Endothelial cell (in vitro differentiated cells): ENCODE results near the gene PLD5. TPM values are rescaled to one million over a fixed set of nuclear protein-coding genes. Genes with fewer than 3 reads are reported as not detected.
"Not testable (repeated sequence)": the region's sequence is repeated elsewhere in the genome, so short reads cannot be mapped to it uniquely, and the experiment has no call there.

Experiments
- DNase-seq: peaks from one replicate; pipeline ENCODE4 v3.0.0; 2021; ENCODE audit warnings: low spot score
- H3K27ac Mint-ChIP-seq: one replicate; pipeline ENCODE4 v1.8.0; 2021; ENCODE audit warnings: mixed read lengths, inconsistent platforms; ENCODE audit not compliant: unreplicated experiment
- H3K27me3 Mint-ChIP-seq: one replicate; pipeline ENCODE4 v1.8.0; 2021; ENCODE audit warnings: mild to moderate bottlenecking, moderate library complexity, mixed read lengths, inconsistent platforms; ENCODE audit not compliant: unreplicated experiment
- H3K36me3 Mint-ChIP-seq: one replicate; pipeline ENCODE4 v1.8.0; 2021; ENCODE audit warnings: mild to moderate bottlenecking, low read depth, mixed read lengths, inconsistent platforms; ENCODE audit not compliant: unreplicated experiment
- H3K4me1 Mint-ChIP-seq: one replicate; pipeline ENCODE4 v1.8.0; 2021; ENCODE audit warnings: mild to moderate bottlenecking, mixed read lengths, inconsistent platforms; ENCODE audit not compliant: unreplicated experiment
- H3K4me3 Mint-ChIP-seq: one replicate; pipeline ENCODE4 v1.8.0; 2021; ENCODE audit warnings: mild to moderate bottlenecking, mixed read lengths, inconsistent platforms; ENCODE audit not compliant: unreplicated experiment
- H3K9me3 Mint-ChIP-seq: one replicate; pipeline ENCODE4 v1.8.0; 2021; ENCODE audit warnings: mixed read lengths, inconsistent platforms; ENCODE audit not compliant: unreplicated experiment
- CTCF ChIP-seq: fragments of 200-600 bp; sonication (generic); IDR thresholded peaks from one replicate; pipeline ENCODE4 v1.5.0; 2021; ENCODE audit warnings: antibody characterized with exemption; ENCODE audit not compliant: unreplicated experiment
- total RNA-seq: library from RNA; stranded (reverse); fragmentation: NEBNext Ultra II Directional; extraction: Animal tissue kit (Norgen Biotek cat#: 25700); gene quantifications from one replicate; pipeline ENCODE4 v1.2.1, GENCODE V29; 2021; ENCODE audit not compliant: unreplicated experiment

PLD5 gene
- total RNA-seq, 1 donor from 2014 or later: not detected

- H3K9me3 Mint-ChIP-seq, H3K4me3 Mint-ChIP-seq, H3K27ac Mint-ChIP-seq, H3K27me3 Mint-ChIP-seq, H3K4me1 Mint-ChIP-seq, DNase-seq, H3K36me3 Mint-ChIP-seq: not testable (repeated sequence)
These were observed 241.6 kb downstream of the PLD5 start for GRCh38 chr1:242282758-242283485.

GRCh38 chr1:242278406-242278805, 246.1 kb downstream of the PLD5 start:
- H3K9me3 Mint-ChIP-seq, H3K36me3 Mint-ChIP-seq, H3K27ac Mint-ChIP-seq, DNase-seq, H3K4me1 Mint-ChIP-seq, H3K4me3 Mint-ChIP-seq, H3K27me3 Mint-ChIP-seq: not testable (repeated sequence)

- H3K4me1 Mint-ChIP-seq, H3K27ac Mint-ChIP-seq, DNase-seq, H3K36me3 Mint-ChIP-seq, H3K9me3 Mint-ChIP-seq, H3K4me3 Mint-ChIP-seq, H3K27me3 Mint-ChIP-seq: not testable (repeated sequence)
These were observed 247.7 kb downstream of the PLD5 start for GRCh38 chr1:242276769-242277168.

- not testable (repeated sequence) for H3K4me3 Mint-ChIP-seq, H3K4me1 Mint-ChIP-seq, H3K27ac Mint-ChIP-seq, H3K36me3 Mint-ChIP-seq, H3K9me3 Mint-ChIP-seq, H3K27me3 Mint-ChIP-seq, DNase-seq
These were observed 257.5 kb downstream of the PLD5 start for GRCh38 chr1:242267004-242267403.

- H3K27ac Mint-ChIP-seq, H3K4me1 Mint-ChIP-seq, H3K36me3 Mint-ChIP-seq, H3K9me3 Mint-ChIP-seq, H3K27me3 Mint-ChIP-seq, H3K4me3 Mint-ChIP-seq, DNase-seq: not testable (repeated sequence)
These were observed 260.1 kb downstream of the PLD5 start for GRCh38 chr1:242264419-242264818.

- TF ChIP-seq CTCF: no peak
- no peaks in the 10 kb centered on the region for H3K9me3 Mint-ChIP-seq
These were observed 279.2 kb downstream of the PLD5 start for GRCh38 chr1:242245255-242245654.

GRCh38 chr1:242243472-242243871, 281.0 kb downstream of the PLD5 start:
- no peaks in the 10 kb centered on the region for H3K27me3 Mint-ChIP-seq
- H3K4me1 Mint-ChIP-seq: no peaks in the 10 kb centered on the region
- no peak overlapping the region for H3K27ac Mint-ChIP-seq
- no peak for DNase-seq
- H3K9me3 Mint-ChIP-seq: no peaks in the 10 kb centered on the region
- no peak for TF ChIP-seq CTCF
- no peaks in the 10 kb centered on the region for H3K36me3 Mint-ChIP-seq
- no peak overlapping the region for H3K4me3 Mint-ChIP-seq

More at GRCh38 chr1:242245255-242245654, 279.2 kb downstream of the PLD5 start:
- Mint-ChIP-seq H3K4me3 (no peak overlapping the region), H3K36me3 (no peaks in the 10 kb centered on the region), H3K27me3 (no peaks in the 10 kb centered on the region), H3K27ac (no peak overlapping the region), H3K4me1 (no peaks in the 10 kb centered on the region)
- DNase-seq: no peak
